HG02852 (cell line): Measurements from ENCODE around the gene RAPGEF6.

Experiments
- ATAC-seq: cut with Tn5 transposase; IDR thresholded peaks from one replicate; pipeline ENCODE4 v1.9.1; 2021; ENCODE audit warnings: mild to moderate bottlenecking, moderate library complexity; ENCODE audit not compliant: unreplicated experiment

Gene RAPGEF6

GRCh38 chr5:131375351-131375750, 259.7 kb downstream of the RAPGEF6 start:
- no peak for ATAC-seq
